NK-92 (cell line): ENCODE data around the gene NEURL1B.

Experiments used
- DNase-seq: peaks from one replicate; lab custom pipeline; 2025; ENCODE audit not compliant: unreplicated experiment; lab: John Stamatoyannopoulos, UW

The NEURL1B gene

GRCh38 chr5:172608773-172609172 is 32.3 kb upstream of the NEURL1B start:
- DNase-seq = no peak

DNA sequence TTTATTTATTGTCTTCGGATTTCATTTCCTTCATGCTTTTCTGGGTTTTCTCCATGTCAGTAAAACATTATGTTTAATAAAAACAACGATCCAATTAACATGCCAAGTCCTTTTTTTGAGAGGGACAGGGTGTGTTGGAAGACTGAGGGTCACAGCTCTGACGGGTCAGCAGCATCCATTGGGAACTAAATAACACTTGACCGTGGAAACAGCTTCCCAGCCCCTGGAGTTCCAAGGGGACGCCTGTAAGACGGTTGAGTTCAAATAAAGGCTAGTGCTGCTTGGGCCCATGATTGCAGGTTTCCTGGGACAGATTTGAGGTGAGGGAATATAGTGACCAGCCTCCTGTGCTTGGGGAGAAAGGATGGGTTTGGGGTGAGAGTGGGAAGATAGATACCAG is 30.4 kb upstream of the NEURL1B start:
- no peak for DNase-seq

- no peak for DNase-seq
Measured at GRCh38 chr5:172611913-172612312, 29.1 kb upstream of the NEURL1B start.

DNA sequence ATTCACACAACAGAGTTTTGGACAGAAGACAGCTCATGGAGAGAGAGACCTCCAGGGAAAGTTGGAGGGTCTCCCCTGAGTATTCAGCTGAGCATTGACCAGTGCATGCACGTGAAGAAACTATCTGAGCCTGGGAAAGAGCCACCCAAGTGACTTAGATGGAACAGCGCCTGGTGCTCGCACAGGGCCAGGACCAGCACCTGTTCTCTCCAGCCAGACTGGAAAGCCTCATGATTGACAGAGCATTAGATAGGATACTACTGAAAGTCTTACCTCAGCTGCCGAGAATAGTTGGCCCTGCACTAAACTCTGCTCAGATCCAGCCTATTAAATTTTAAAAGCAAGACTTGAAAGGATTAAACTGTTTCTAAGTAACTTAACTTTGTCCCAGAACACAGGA is 28.3 kb upstream of the NEURL1B start:
- no peak for DNase-seq

DNA sequence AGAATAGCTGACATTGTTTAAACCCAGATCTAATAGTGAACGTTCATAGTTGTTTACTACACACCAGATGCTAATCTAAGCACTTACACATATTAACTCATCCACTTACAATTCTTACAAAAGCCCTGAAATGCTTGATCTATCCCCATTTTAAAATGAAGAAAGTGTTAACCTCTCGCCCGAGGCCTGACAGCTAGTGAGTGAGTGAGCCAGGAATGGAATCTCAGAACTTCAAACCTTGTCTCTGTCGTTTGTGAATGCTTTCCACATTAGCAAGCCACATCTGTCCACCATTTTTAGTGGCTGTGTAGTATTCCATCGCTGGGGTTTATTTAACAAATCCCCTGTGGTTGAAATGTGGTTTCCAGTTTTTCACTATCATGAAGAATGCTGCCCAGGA is 24.9 kb upstream of the NEURL1B start:
- DNase-seq = no peak

- no peak for DNase-seq
Measured at GRCh38 chr5:172616730-172617129, 24.3 kb upstream of the NEURL1B start.

DNA sequence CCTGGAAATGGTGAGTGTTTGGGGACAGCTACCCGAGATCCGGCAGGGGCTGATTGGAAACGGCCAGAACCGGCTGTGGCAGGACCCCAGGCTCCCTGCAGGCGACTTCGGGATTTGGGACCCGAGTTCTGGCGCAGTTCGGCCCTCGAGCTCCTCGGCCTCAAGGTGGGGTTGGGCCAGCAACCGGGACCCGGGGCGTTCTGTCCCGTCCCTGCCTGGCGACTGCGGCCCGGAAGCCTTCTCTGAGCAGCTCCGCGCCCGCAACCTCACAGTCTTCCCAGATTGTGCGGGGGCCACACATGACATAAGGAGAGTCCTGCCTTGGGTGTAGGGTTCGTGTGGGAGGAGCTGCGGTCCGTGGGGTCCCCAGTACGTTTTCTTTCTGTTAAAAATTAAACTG is 23.2 kb upstream of the NEURL1B start:
- no peak for DNase-seq

DNA sequence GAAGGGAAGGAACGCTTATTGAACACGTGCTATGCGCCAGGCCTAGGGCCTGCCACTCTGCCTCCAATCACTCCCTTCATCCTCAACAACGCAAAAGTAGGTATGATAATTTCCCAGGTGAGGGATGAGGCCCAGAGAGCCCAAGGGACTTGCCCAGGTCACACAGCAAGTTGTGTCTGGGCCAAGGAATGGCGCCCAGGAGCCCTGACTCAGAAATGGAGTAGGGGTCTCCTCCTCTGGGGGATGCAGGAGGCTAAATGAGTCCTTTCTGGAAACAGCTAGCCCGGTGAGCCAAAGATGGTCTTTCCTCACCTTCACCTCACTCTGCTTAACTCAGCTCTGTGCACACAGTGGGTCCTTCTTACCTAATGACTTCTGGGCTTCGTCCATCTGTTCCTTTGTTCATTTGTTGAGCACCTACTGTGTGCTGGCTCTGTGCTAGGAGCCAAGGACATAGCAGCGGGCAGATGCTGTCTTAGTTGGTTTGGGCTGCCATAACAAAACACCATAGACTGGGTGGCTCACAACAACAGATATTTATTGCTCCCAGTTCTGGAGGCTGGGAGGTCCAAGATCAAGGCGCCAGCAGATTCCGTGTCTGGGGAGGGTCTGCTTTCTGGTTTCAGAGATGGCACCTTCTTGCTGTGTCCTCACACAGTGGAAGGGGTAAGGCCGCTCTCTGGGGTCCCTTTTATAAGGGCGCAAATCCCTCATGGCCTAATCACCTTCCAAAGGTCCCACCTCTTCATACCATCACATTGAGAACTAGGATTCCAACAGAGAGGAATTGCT is 22.3 kb upstream of the NEURL1B start:
- no peak for DNase-seq

- no peak for DNase-seq
Measured at GRCh38 chr5:172620506-172620905, 20.6 kb upstream of the NEURL1B start.

DNA sequence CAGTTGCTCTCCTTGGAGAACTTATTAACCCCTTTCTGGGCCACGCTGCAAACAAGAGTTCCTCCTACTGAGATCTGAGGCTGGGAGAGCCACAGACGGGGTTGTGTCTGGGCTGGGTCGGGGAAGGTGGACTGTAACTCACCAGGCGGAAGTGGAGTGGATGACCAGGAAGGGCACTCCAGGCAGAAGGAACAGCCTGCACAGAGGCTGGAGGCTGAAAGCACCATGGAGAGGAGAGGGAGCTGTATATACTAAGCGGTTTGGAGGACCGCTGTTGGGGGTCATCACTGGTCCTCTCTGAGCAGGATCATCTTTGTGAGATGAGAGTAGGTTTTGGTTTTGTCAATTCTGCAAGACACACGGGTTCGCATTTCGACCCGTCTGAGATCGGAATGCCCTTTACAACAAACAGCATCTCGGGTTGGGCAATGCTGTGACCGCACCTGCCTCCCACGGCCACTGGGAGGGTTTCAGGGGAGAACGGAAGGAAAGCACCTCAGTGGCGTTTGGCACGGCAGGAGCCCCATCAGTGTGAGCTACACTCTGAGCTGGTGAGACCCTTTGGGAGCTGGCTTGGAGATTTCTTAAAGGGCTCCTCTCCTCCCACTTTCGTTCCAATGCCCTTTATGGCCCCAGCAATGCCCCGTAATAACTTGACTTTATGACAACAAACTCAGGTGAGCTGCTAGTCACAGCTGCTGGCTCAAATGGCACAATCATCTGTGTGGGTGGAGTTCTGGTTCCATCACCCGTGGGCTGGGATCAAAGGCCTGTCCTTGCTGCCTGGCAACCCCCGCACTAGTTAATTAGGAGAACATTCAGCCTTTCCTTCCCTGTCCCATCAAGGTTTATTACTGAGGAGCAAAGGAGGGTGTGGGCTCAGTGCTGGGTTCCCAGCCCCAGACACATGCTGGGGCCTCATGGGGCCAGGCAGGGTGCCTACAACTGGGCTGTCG is 18.7 kb upstream of the NEURL1B start:
- DNase-seq = no peak

- DNase-seq = no peak
Measured at GRCh38 chr5:172623313-172623980, 17.6 kb upstream of the NEURL1B start.

DNA sequence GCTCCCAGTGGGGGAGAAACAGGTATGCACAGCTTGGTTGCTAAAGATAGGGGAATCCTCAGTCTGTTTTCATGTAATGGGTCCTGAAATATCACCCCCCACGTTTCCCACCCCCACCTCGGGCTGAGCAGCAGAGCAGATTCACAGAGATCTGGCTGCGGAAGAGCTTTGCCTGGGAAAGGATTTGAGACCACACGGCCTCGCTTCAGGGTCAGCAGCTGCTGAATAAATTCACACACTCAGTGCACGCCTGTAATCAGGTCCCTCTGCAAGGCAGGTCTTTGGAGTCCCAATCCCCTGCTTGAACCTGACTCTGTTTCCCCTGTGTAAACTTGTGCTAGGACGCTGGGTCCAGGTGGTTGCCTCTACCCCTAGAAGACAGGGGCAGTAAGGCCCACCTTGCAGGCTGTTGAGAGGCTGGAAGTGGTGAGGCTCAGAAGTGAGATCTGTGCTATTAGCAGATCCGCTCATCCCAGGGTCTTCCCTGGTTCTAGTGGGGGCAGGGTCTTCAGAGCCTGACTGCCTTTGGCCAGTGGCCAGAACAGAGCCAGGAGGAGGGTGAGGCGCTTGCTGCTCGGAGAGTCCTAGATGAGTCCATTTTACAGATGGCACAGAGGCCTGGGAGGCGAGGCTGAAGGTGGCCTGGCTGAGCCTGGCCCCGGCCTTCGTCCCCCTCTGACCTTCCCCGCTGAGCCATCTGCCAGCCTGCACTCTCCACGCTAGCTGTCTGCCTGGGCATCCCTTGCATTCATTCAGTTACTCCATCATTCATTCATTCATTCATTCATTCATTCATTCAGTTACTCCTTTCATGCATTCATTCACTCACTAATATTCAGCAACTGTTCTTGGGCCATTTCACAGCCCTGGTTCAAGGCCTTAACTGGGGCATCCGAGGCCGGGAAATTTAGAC is 16.7 kb upstream of the NEURL1B start:
- DNase-seq = no peak

- no peak for DNase-seq
Measured at GRCh38 chr5:172624996-172625964, 15.8 kb upstream of the NEURL1B start.

DNA sequence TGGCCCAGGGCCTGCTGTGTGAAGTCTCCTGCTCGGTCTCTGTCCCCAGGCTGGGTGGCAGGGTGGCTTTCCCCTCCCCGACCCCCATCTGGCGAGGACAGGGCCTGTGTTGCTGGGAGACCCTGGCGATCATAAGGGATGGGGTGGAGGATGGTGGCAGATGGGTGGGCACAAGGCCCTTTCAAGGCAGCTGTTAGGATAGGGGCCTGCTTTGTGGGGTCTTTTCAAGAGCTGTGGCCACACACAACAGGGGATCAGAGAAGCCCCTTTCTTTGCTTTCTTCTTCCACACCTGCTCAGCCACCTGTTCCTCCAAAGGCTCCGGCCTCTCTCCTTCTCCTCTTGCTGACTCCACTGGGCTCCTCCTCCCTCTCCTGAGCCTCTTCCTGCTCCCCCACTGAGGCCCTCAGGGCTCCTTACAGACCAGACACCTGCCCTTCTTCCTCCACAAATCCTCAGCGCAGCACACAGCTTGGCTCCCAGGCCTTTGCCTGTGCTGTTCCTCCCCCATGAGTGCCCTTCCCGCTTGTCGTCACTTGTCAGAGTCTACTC is 15.0 kb upstream of the NEURL1B start:
- no peak for DNase-seq

GRCh38 chr5:172630082-172630481 is 11.0 kb upstream of the NEURL1B start:
- DNase-seq = no peak

GRCh38 chr5:172630482-172630881 is 10.6 kb upstream of the NEURL1B start:
- DNase-seq = no peak

DNA sequence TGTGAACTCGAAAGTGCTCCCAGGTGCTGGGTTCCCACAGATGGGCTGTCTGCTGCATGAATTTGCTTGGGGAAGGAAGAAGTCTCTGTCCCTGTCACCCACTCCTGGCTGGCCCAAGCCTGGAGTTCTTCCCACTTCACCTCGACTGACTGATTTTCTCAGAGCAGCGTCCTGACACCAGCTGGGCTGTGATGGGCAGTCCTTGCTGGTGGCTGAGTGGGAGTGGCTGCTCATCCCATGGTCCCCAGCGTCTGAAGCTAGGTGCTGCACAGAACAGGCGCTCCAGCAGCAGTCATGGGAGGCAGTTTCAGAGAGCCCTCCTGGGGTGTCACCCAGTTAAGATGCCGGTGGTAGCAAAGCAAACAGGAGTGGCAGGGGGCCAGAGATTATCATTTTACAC is 10.1 kb upstream of the NEURL1B start:
- no peak for DNase-seq

- no peak for DNase-seq
Measured at GRCh38 chr5:172632346-172633092, 8.5 kb upstream of the NEURL1B start.
